ENCODE results near the gene INAFM1.

INAFM1 gene

GRCh38 chr19:47274071-47274890, at the start of gene INAFM1:
INAFM1 (plus strand) TSS chr19:47274885; CDS start chr19:47274920, 35 bp downstream.
- TF ChIP-seq CTCF (IDR thresholded peaks at IDR 0.05; ENCODE audit: extremely low read depth, missing control alignments) = no peak
- DNase-seq (ENCODE audit: low spot score) = peak; percentile 98

- DNase-seq (ENCODE audit: low spot score) = peak; percentile 98
Observed at GRCh38 chr19:47225746-47226425, 48.8 kb upstream of the INAFM1 start.

GRCh38 chr19:47226426-47227351, 48.0 kb upstream of the INAFM1 start:
- peak; percentile 86 for DNase-seq (ENCODE audit: low spot score)
- no peak for TF ChIP-seq CTCF (IDR thresholded peaks at IDR 0.05; ENCODE audit: extremely low read depth, missing control alignments)

More at GRCh38 chr19:47225746-47226425, 48.8 kb upstream of the INAFM1 start:
- no peak for TF ChIP-seq CTCF (IDR thresholded peaks at IDR 0.05; ENCODE audit: extremely low read depth, missing control alignments)

- no peak for TF ChIP-seq CTCF (IDR thresholded peaks at IDR 0.05; ENCODE audit: extremely low read depth, missing control alignments)
- DNase-seq (ENCODE audit: low spot score) = peak; percentile 89
Observed at GRCh38 chr19:47227352-47228167, 47.1 kb upstream of the INAFM1 start.

- DNase-seq (ENCODE audit: low spot score) = peak; percentile 72
- no peak for TF ChIP-seq CTCF (IDR thresholded peaks at IDR 0.05; ENCODE audit: extremely low read depth, missing control alignments)
Observed at GRCh38 chr19:47228168-47228936, 46.3 kb upstream of the INAFM1 start.
